Transverse colon (tissue), 4 donors: ENCODE measurements around the gene SDSL. TPM values are rescaled to one million over a fixed set of nuclear protein-coding genes. Genes with fewer than 3 reads are reported as not detected.

Experiments used
- DNase-seq: peaks from one replicate; pipeline ENCODE4 v3.0.0-alpha.2; 2019
- H3K27ac ChIP-seq, 4 donors: fragments of 200-600 bp; sonication (generic); 2 replicates each; pipeline ENCODE4 v1.5.1; 2016 to 2018; ENCODE audit warnings: inconsistent platforms in 4 of 4
- H3K27me3 ChIP-seq: fragments of 200-600 bp; sonication (generic); 2 replicates; pipeline ENCODE4 v1.5.1; 2017; ENCODE audit warnings: inconsistent platforms
- H3K36me3 ChIP-seq, 4 donors: fragments of 200-600 bp; sonication (generic); 2 replicates each; pipeline ENCODE4 v1.5.1; 2017 to 2019; ENCODE audit warnings: inconsistent platforms in 4 of 4
- H3K4me1 ChIP-seq, 4 donors: fragments of 200-600 bp; sonication (generic); 2 replicates each; pipeline ENCODE4 v1.5.1; 2017 to 2020; ENCODE audit warnings: inconsistent platforms in 4 of 4
- H3K4me3 ChIP-seq, 4 donors: fragments of 200-600 bp; sonication (generic); 1 replicate in 1 of 4; 2 replicates in 3 of 4; pipeline versions ENCODE4 v1.5.1 to v1.6.1; 2017 to 2019; ENCODE audit warnings: inconsistent platforms in 4 of 4
- H3K9me3 ChIP-seq, 2 donors: fragments of 200-600 bp; sonication (generic); 2 replicates each; pipeline ENCODE4 v1.5.1; 2017 to 2019; ENCODE audit warnings: inconsistent platforms in 2 of 2
- CTCF ChIP-seq, 5 experiments: fragments of 200-600 bp in 3 of 5; fragments of 450-650 bp in 2 of 5; sonication (generic) in 3 of 5; IDR thresholded peaks; 1 replicate in 2 of 5; 2 replicates in 3 of 5; pipeline ENCODE4 v1.5.1; 2016 to 2017; ENCODE audit warnings: antibody characterized with exemption in 5 of 5, inconsistent platforms in 3 of 5, mild to moderate bottlenecking in 2 of 5, moderate library complexity in 1 of 5
- EP300 ChIP-seq: sonication (generic); formaldehyde crosslinking; IDR thresholded peaks from one replicate; pipeline ENCODE4 v1.6.1; 2017; ENCODE audit warnings: antibody characterized with exemption, low read depth
- POLR2A ChIP-seq: fragments of 450-650 bp; IDR thresholded peaks from one replicate; pipeline ENCODE4 v1.6.1; 2016; ENCODE audit warnings: antibody characterized with exemption, mild to moderate bottlenecking, moderate library complexity
- POLR2AphosphoS5 ChIP-seq, 3 donors: sonication (generic); formaldehyde crosslinking; IDR thresholded peaks; one replicate each; pipeline ENCODE4 v1.6.1; 2016; ENCODE audit warnings: antibody characterized with exemption in 3 of 3
- WGBS, 2 donors: methylation state at CpG; one replicate each; pipeline ENCODE4 v1.1.5; 2018; ENCODE audit warnings: low coverage in 1 of 2; 5-methylcytosine and 5-hydroxymethylcytosine counted together
- in situ Hi-C, 4 donors: fragments of 200-750 bp; cut with MboI; loops; one replicate each; pipeline versions ENCODE4 v1.15.0 to v1.15.1; 2017; ENCODE audit warnings: low sequenced_read_pairs in 3 of 4, low pct_ligation_motif_present in 1 of 4, low pct_unique_long_range_greater_than_20kb in 1 of 4
- intact Hi-C: fragments of 100-400 bp; cut with DNase I; formaldehyde crosslinking; loops from one replicate; pipeline ENCODE4 v1.15.1; 2023; ENCODE audit warnings: low total_unique reads
- total RNA-seq, 4 donors: library from RNA; depleted of rRNA; stranded (reverse); fragments of >200 nt; gene quantifications; one replicate each; pipeline ENCODE4 v1.1.0, GENCODE V29; 2016

SDSL gene
- total RNA-seq, 4 donors from 2014 or later = 7.4 to 16.8 (median 13.1) TPM

GRCh38 chr12:113469949-113470743 lies 48.0 kb downstream of the SDSL start:
- H3K4me3 ChIP-seq = no peak overlapping the region
- in situ Hi-C loops = loop anchor here in 2 of 4 donors (25.0 kb wide), 1 partner anchor 442 kb away; no protein-coding TSS in a partner anchor
- intact Hi-C loops = loop anchor here (10.0 kb wide), 1 partner anchor 445 kb away; no protein-coding TSS in a partner anchor

GRCh38 chr12:113470871-113471618 lies 48.9 kb downstream of the SDSL start:
- 13% methylated on average over 31 of the region's 53 CpGs; no CpG with 5 or more reads in 1 of the 2 donors for WGBS, 2 donors
- Histone ChIP-seq H3K27me3 (peaks cover 100% of the 10 kb centered on the region), H3K4me1 (peaks cover 0 to 17% (median 13%) of the 10 kb centered on the region in 4 donors), H3K4me3 (no peak overlapping the region), H3K27ac (no peak overlapping the region), H3K9me3 (no peaks in the 10 kb centered on the region), H3K36me3 (no peaks in the 10 kb centered on the region)
- TF ChIP-seq POLR2A (no peak), CTCF (IDR thresholded peaks at IDR 0.05) (no peak), POLR2AphosphoS5 (IDR thresholded peaks at IDR 0.05) (no peak), EP300 (no peak)
- intact Hi-C loops = loop anchor here (1.0 kb wide), 1 partner anchor 55 kb away; no protein-coding TSS in a partner anchor
- DNase-seq = no peak
- in situ Hi-C loops = loop anchor here in 2 of 4 donors (25.0 kb wide), 1 partner anchor 441 kb away; no protein-coding TSS in a partner anchor

More at GRCh38 chr12:113469949-113470743, 48.0 kb downstream of the SDSL start:
- no peak for TF ChIP-seq POLR2AphosphoS5 (IDR thresholded peaks at IDR 0.05)
- TF ChIP-seq CTCF (IDR thresholded peaks at IDR 0.05) = no peak
- TF ChIP-seq POLR2A = no peak
- TF ChIP-seq EP300 = no peak
- Histone ChIP-seq H3K36me3 (no peaks in the 10 kb centered on the region), H3K9me3 (no peaks in the 10 kb centered on the region), H3K4me1 (peaks cover 0 to 20% (median 17%) of the 10 kb centered on the region in 4 donors), H3K27me3 (peaks cover 100% of the 10 kb centered on the region), H3K27ac (no peak overlapping the region)
- no peak for DNase-seq
- 0 to 21% methylated on average over 3 to 13 of the region's 19 CpGs for WGBS, 2 donors

GRCh38 chr12:113471619-113472171 lies 49.5 kb downstream of the SDSL start, which contains the start of gene LHX5:
Gene LHX5 (minus strand): TSS chr12:113471871. CDS start chr12:113471498, 373 bp downstream.
- TF ChIP-seq CTCF (IDR thresholded peaks at IDR 0.05) = no peak
- TF ChIP-seq EP300 = no peak
- no peak for TF ChIP-seq POLR2A
- no peak for TF ChIP-seq POLR2AphosphoS5 (IDR thresholded peaks at IDR 0.05)
- H3K27me3 ChIP-seq = peaks cover 100% of the 10 kb centered on the region
- in situ Hi-C loops (loop anchor here in 2 of 4 donors (25.0 kb wide), 1 partner anchor 441 kb away; no protein-coding TSS in a partner anchor), intact Hi-C loops (loop anchor here (1.0 kb wide), 1 partner anchor 55 kb away; no protein-coding TSS in a partner anchor)
- peaks cover 0 to 17% (median 13%) of the 10 kb centered on the region in 4 donors for H3K4me1 ChIP-seq
- no peak within 1 kb of the TSS for H3K4me3 ChIP-seq
- H3K9me3 ChIP-seq = no peaks in the 10 kb centered on the region
- no peak for DNase-seq
- no peaks in the 10 kb centered on the region for H3K36me3 ChIP-seq
- no peak within 1 kb of the TSS for H3K27ac ChIP-seq
- 22% methylated on average over 35 of the region's 43 CpGs; no CpG with 5 or more reads in 1 of the 2 donors for WGBS, 2 donors
